Upper lobe of left lung (tissue), 6 donors: ENCODE data around the gene USP24. TPM values are rescaled to one million over a fixed set of nuclear protein-coding genes. Genes with fewer than 3 reads are reported as not detected.

ENCODE experiments used
- ATAC-seq, 2 donors: fragments of 200-7000 bp; cut with Tn5 transposase; one replicate each; pipeline ENCODE4 v1.9.1; 2022; ENCODE audit warnings: mild to moderate bottlenecking in 2 of 2, moderate library complexity in 2 of 2; ENCODE audit not compliant: low FRiP score in 2 of 2
- DNase-seq, 2 donors: peaks; one replicate each; pipeline ENCODE4 v3.0.0-alpha.2; 2019 to 2020
- H3K27ac ChIP-seq, 4 donors: fragments of 200-600 bp; sonication (generic); one replicate each; pipeline ENCODE4 v1.5.1; 2016 to 2019
- H3K27me3 ChIP-seq, 4 donors: fragments of 200-600 bp; sonication (generic); one replicate each; pipeline ENCODE4 v1.5.1; 2017 to 2019
- H3K36me3 ChIP-seq, 4 donors: fragments of 200-600 bp; sonication (generic); one replicate each; pipeline ENCODE4 v1.5.1; 2016 to 2019
- H3K4me1 ChIP-seq, 4 donors: fragments of 200-600 bp; sonication (generic); one replicate each; pipeline ENCODE4 v1.5.1; 2018 to 2019
- H3K4me3 ChIP-seq, 4 donors: fragments of 200-600 bp; sonication (generic); one replicate each; pipeline ENCODE4 v1.5.1; 2017 to 2019; ENCODE audit warnings: mild to moderate bottlenecking in 2 of 4, moderate library complexity in 1 of 4
- H3K9me3 ChIP-seq, 4 donors: fragments of 200-600 bp; sonication (generic); one replicate each; pipeline ENCODE4 v1.5.1; 2018 to 2019
- EP300 ChIP-seq, 4 donors: sonication (generic); formaldehyde crosslinking; IDR thresholded peaks; one replicate each; pipeline ENCODE4 v1.5.1; 2017; ENCODE audit warnings: antibody characterized with exemption in 4 of 4, control low read depth in 2 of 4
- POLR2A ChIP-seq, 4 donors: fragments of 450-650 bp; IDR thresholded peaks; one replicate each; pipeline ENCODE4 v1.5.1; 2016 to 2017; ENCODE audit warnings: antibody characterized with exemption in 4 of 4, mild to moderate bottlenecking in 2 of 4
- POLR2AphosphoS5 ChIP-seq, 2 donors: sonication (generic); formaldehyde crosslinking; IDR thresholded peaks; one replicate each; pipeline ENCODE4 v1.5.1; 2017; ENCODE audit warnings: antibody characterized with exemption in 2 of 2
- WGBS, 2 donors: methylation state at CpG; one replicate each; pipeline ENCODE4 v1.1.5; 2017 to 2018; 5-methylcytosine and 5-hydroxymethylcytosine counted together
- total RNA-seq, 6 donors: library from RNA; depleted of rRNA in 4 of 6; stranded (reverse); fragments of >200 nt in 4 of 6; gene quantifications; one replicate each; pipeline versions ENCODE4 v1.1.0 to v1.2.1, GENCODE V29; 2016 to 2021
- TF ChIP-seq, protein P1 (sequence below), 6 experiments: fragments of 450-650 bp in 4 of 6; fragments of 200-600 bp in 2 of 6; sonication (generic) in 2 of 6; IDR thresholded peaks; one replicate each; pipeline ENCODE4 v1.5.1; 2016 to 2019; ENCODE audit warnings: antibody characterized with exemption in 6 of 6
- donor health status: DM: no; HTN: no; CAD: no; lungs with moderate emphysema.
- donor health status: DM: no; HTN: yes; CAD: no; lungs with severe emphysema.

USP24 gene
- total RNA-seq, 6 donors from 2014 or later: 31.9 to 57.6 (median 41.9) TPM

DNA sequence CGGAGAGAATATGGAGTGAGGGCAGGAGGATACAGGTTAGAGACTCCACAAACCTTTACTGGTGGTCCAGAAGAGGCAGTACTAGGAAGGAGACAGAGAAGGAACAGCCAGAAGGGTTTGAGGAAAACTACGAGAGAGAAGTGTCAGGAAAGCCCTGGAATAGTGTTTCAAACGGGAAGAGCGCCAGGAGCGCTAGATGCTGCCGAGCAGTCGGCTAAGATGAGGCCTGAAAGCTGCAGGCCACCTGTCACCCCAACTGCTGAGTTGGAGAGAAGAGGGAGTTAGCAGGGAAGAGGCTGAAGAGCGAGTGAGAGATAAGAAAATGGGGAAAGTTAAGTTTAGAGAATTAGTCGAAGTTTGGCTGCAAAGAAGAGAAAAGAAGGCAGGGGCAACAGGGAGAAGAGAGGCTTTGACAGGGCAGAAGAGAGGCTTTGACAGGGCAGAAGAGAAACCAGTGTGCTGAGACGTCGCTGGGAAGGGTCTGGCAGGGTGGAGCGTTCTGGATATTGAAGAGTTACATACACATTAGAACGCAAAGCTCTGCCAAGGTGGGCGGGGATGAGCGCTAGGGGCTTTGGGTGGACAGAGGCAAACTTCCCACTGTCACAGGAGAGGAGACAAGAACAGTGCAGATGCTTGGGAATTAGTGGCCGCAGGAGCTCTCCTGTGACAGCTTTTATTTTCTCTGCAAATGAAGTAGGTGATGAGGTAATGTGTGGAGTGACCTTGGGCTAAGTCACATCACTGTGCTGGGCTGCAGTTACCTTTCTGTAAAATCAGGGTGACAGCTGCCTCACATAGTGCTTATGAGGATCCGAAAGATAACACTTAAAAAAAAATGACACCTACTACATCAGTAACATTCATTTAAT is 144.6 kb downstream of the USP24 start:
- ATAC-seq (no peak), DNase-seq (no peak)
- Histone ChIP-seq H3K36me3 (peaks cover 39 to 98% (median 74%) of the 10 kb centered on the region in 4 donors), H3K27ac (no peak overlapping the region), H3K4me3 (no peak overlapping the region), H3K27me3 (no peaks in the 10 kb centered on the region), H3K9me3 (no peaks in the 10 kb centered on the region), H3K4me1 (peaks cover 0 to 2% (median 1%) of the 10 kb centered on the region in 4 donors)
- 85 to 90% methylated on average over 17 of the region's 17 CpGs for WGBS, 2 donors
- TF ChIP-seq EP300 (IDR thresholded peaks at IDR 0.05) (no peak), POLR2AphosphoS5 (IDR thresholded peaks at IDR 0.05) (no peak), POLR2A (IDR thresholded peaks at IDR 0.05) (no peak)
- TF ChIP-seq, protein P1, sequence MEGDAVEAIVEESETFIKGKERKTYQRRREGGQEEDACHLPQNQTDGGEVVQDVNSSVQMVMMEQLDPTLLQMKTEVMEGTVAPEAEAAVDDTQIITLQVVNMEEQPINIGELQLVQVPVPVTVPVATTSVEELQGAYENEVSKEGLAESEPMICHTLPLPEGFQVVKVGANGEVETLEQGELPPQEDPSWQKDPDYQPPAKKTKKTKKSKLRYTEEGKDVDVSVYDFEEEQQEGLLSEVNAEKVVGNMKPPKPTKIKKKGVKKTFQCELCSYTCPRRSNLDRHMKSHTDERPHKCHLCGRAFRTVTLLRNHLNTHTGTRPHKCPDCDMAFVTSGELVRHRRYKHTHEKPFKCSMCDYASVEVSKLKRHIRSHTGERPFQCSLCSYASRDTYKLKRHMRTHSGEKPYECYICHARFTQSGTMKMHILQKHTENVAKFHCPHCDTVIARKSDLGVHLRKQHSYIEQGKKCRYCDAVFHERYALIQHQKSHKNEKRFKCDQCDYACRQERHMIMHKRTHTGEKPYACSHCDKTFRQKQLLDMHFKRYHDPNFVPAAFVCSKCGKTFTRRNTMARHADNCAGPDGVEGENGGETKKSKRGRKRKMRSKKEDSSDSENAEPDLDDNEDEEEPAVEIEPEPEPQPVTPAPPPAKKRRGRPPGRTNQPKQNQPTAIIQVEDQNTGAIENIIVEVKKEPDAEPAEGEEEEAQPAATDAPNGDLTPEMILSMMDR (IDR thresholded peaks at IDR 0.05): no peak

DNA sequence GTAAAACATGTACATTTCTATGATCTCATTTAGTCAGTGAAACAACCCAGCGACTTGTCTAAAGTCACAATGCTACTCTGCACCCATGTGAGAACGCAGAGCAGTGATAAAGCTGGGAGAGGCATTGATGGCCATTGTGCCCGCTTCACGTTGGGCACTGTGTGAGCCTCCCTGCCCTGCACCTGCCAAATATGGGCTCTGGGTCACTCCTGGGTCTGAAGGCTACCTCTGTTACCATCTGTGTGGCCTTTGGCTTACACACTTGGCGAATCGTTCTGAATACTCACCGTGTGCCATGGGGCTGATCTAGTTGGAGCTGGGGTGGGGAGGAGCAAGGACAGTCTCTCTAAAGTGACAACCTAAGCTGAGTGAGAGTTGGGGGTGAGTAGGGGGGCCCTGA is 145.9 kb downstream of the USP24 start:
- no peak for TF ChIP-seq POLR2A (IDR thresholded peaks at IDR 0.05)
- TF ChIP-seq, protein P1 (IDR thresholded peaks at IDR 0.05): no peak
- no peak for TF ChIP-seq EP300 (IDR thresholded peaks at IDR 0.05)
- TF ChIP-seq POLR2AphosphoS5 (IDR thresholded peaks at IDR 0.05): no peak
- 93 to 94% methylated on average over 7 of the region's 7 CpGs for WGBS, 2 donors
- Histone ChIP-seq H3K27me3 (no peaks in the 10 kb centered on the region), H3K4me3 (no peak overlapping the region), H3K9me3 (no peaks in the 10 kb centered on the region), H3K27ac (no peak overlapping the region), H3K36me3 (peaks cover 34 to 86% (median 66%) of the 10 kb centered on the region in 4 donors), H3K4me1 (peaks cover 8 to 15% (median 11%) of the 10 kb centered on the region in 4 donors)
- DNase-seq (no peak), ATAC-seq (no peak)

DNA sequence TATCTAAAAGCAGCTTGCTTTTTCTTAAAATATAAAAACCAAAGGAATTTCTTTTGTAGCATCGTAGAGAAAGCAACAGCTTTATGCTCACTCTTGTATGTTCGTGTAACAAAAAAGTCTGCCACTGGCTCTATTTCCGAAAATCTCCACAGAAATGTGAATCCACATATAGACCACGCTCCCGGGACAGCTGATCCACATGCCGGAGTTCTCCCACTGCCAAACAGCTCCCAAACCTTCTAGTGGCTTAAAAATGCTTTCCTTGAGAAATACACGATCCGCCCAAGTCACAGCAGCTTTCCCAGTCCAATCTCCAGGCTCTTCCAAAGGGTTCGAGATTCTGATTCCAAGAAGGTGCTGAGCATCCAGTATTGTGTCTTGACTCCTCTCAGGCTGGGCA is 146.5 kb downstream of the USP24 start:
- ATAC-seq (no peak), DNase-seq (no peak)
- Histone ChIP-seq H3K36me3 (peaks cover 32 to 80% (median 63%) of the 10 kb centered on the region in 4 donors), H3K27me3 (no peaks in the 10 kb centered on the region), H3K9me3 (no peaks in the 10 kb centered on the region), H3K27ac (no peak overlapping the region), H3K4me3 (no peak overlapping the region), H3K4me1 (peaks cover 12 to 19% (median 17%) of the 10 kb centered on the region in 4 donors)
- TF ChIP-seq, protein P1 (IDR thresholded peaks at IDR 0.05): no peak
- TF ChIP-seq POLR2AphosphoS5 (IDR thresholded peaks at IDR 0.05) (no peak), EP300 (IDR thresholded peaks at IDR 0.05) (no peak), POLR2A (IDR thresholded peaks at IDR 0.05) (no peak)
- 96 to 97% methylated on average over 9 of the region's 9 CpGs for WGBS, 2 donors

DNA sequence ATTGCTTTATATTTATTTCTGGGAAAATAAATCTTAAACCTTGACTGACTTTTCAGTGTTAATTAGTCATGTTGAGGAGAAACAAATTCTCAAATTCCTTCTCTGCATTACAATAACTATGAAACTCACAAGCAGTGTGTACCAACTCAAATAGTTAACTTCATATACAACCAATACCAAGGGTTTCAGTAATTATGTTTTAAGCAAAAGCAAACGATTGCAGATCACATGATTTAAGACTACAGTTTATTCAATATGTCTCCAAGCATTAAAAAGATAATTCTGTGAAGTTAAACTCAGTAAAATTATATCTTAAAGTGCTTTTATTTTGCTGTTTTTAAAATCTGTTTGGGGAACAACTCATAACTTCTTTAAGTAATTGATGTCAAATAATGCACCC is 147.2 kb downstream of the USP24 start:
- H3K36me3 ChIP-seq: peaks cover 24 to 72% (median 56%) of the 10 kb centered on the region in 4 donors
- 82 to 83% methylated on average over 1 of the region's 1 CpG for WGBS, 2 donors
- H3K4me3 ChIP-seq: no peak overlapping the region
- H3K27me3 ChIP-seq: no peaks in the 10 kb centered on the region
- DNase-seq (no peak), ATAC-seq (no peak)
- no peaks in the 10 kb centered on the region for H3K9me3 ChIP-seq
- H3K27ac ChIP-seq: no peak overlapping the region
- TF ChIP-seq EP300 (IDR thresholded peaks at IDR 0.05) (no peak), POLR2AphosphoS5 (IDR thresholded peaks at IDR 0.05) (no peak), POLR2A (IDR thresholded peaks at IDR 0.05) (no peak)
- TF ChIP-seq, protein P1 (IDR thresholded peaks at IDR 0.05): no peak
- peaks cover 12 to 20% (median 18%) of the 10 kb centered on the region in 4 donors for H3K4me1 ChIP-seq
